ENCODE results near the gene TIAM2. TPM values are rescaled to one million over a fixed set of nuclear protein-coding genes. Genes with fewer than 3 reads are reported as not detected.

Gene TIAM2
- total and polyA plus RNA-seq, 9 of the 15 experiments (the other 6 are each of a cell fraction or from before 2014, with no cell fraction given), result 0.73 to 6.5 (median 4.3) TPM

GRCh38 chr6:155103816-155104366 lies 108.8 kb downstream of the TIAM2 start:
- H3K4me3 ChIP-seq, result no peak overlapping the region
- no peak overlapping the region for H3K9ac ChIP-seq (ENCODE audit: insufficient read depth in 1 of 2, low read depth in 2 of 2, low read length in 2 of 2)
- no peak overlapping the region for H2AFZ ChIP-seq (ENCODE audit: low read depth, low read length)
- no peak for TF ChIP-seq MYNN (IDR thresholded peaks at IDR 0.05)
- TF ChIP-seq MYNN (CRISPR knock-in tag; IDR thresholded peaks at IDR 0.05), result no peak
- no peak for TF ChIP-seq CTCF (IDR thresholded peaks at IDR 0.05 in 2 of 3, conservative IDR thresholded peaks at IDR 0.05 in 1 of 3; ENCODE audit: insufficient read depth in 2 of 3, low read depth in 1 of 3, low read length in 3 of 3)
- TF ChIP-seq ZBTB9 (CRISPR knock-in tag; IDR thresholded peaks at IDR 0.05), result no peak
- no peak for TF ChIP-seq XRCC3 (IDR thresholded peaks at IDR 0.05)
- ATAC-seq (no peak), DNase-seq (ENCODE audit: extremely low read depth in 1 of 4, low spot score in 3 of 4) (no peak), FAIRE-seq (no peak)
- no peaks in the 10 kb centered on the region for H3K9me1 ChIP-seq (ENCODE audit: control insufficient read depth, insufficient read depth, low read length)
- no peaks in the 10 kb centered on the region for H3K79me2 ChIP-seq (ENCODE audit: control insufficient read depth, insufficient read depth, low read length)
- CTCF ChIA-PET (ENCODE audit: low intra/inter-chr PET ratio), result no interaction called here
- H3K36me3 ChIP-seq (ENCODE audit: control insufficient read depth, insufficient read depth, low read length), result no peaks in the 10 kb centered on the region
- WGBS (ENCODE audit: insufficient coverage, low coverage, missing lambda C conversion rate), result 0% methylated on average over 5 of the region's 5 CpGs
- POLR2A ChIA-PET, result interaction anchor here (0.6 kb wide), 1 partner anchor 45 kb away, joined by 3 read pairs; no protein-coding TSS in a partner anchor
- no peak overlapping the region for H3K27ac ChIP-seq (ENCODE audit: extremely low read depth, low read depth, low read length)
- peaks cover 33 to 50% of the 10 kb centered on the region in 2 experiments for H3K27me3 ChIP-seq (ENCODE audit: control insufficient read depth in 2 of 2, insufficient read depth in 2 of 2, low read length in 2 of 2)
- H4K20me1 ChIP-seq (replicated peaks; ENCODE audit: control insufficient read depth, insufficient read depth, low read length), result 0 out of 2 replicates have a peak, but pooled peaks cover 4% of the 10 kb centered on the region
- H3K9me3 ChIP-seq (replicated peaks; ENCODE audit: control insufficient read depth, insufficient read depth, low read depth, low read length), result no peaks in the 10 kb centered on the region
- BruUV-seq (replicated peaks), result no TSS peak
- H3K4me1 ChIP-seq (replicated peaks in 1 of 2; ENCODE audit: control insufficient read depth in 2 of 2, insufficient read depth in 2 of 2, low read length in 2 of 2), result peaks cover 0 to 6% of the 10 kb centered on the region in 2 experiments; a peak in 3 of 5 replicates
- intact Hi-C loops (cut with micrococcal nuclease) (no loop called here), in situ Hi-C loops (cut with MboI) (no loop called here)
- H3K4me2 ChIP-seq (ENCODE audit: insufficient read depth, low read length), result no peak overlapping the region

All from K562 (cell line).